ENCODE data around the gene FPR3.

- TF ChIP-seq POLR2A (IDR thresholded peaks at IDR 0.05): no peak
- TF ChIP-seq, protein P1, sequence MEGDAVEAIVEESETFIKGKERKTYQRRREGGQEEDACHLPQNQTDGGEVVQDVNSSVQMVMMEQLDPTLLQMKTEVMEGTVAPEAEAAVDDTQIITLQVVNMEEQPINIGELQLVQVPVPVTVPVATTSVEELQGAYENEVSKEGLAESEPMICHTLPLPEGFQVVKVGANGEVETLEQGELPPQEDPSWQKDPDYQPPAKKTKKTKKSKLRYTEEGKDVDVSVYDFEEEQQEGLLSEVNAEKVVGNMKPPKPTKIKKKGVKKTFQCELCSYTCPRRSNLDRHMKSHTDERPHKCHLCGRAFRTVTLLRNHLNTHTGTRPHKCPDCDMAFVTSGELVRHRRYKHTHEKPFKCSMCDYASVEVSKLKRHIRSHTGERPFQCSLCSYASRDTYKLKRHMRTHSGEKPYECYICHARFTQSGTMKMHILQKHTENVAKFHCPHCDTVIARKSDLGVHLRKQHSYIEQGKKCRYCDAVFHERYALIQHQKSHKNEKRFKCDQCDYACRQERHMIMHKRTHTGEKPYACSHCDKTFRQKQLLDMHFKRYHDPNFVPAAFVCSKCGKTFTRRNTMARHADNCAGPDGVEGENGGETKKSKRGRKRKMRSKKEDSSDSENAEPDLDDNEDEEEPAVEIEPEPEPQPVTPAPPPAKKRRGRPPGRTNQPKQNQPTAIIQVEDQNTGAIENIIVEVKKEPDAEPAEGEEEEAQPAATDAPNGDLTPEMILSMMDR (IDR thresholded peaks at IDR 0.05): peak; percentile 56 to 62 (median 59)
Observed at GRCh38 chr19:51777570-51778462, 17.1 kb upstream of the FPR3 start.

Data from right lobe of liver (tissue), 4 donors.